GM19023 (cell line): ENCODE data around the gene SPOCK3.

Experiments used
- ATAC-seq: cut with Tn5 transposase; IDR thresholded peaks from one replicate; pipeline ENCODE4 v1.9.1; 2021; ENCODE audit warnings: mild to moderate bottlenecking, moderate library complexity; ENCODE audit not compliant: unreplicated experiment

The SPOCK3 gene

GRCh38 chr4:167176723-167177367 is 57.4 kb downstream of the SPOCK3 start:
- ATAC-seq, result no peak

- no peak for ATAC-seq
Measured at GRCh38 chr4:167171928-167172327, 62.4 kb downstream of the SPOCK3 start.

GRCh38 chr4:167168611-167169010 is 65.7 kb downstream of the SPOCK3 start:
- ATAC-seq, result no peak

- no peak for ATAC-seq
Measured at GRCh38 chr4:167150587-167150986, 83.7 kb downstream of the SPOCK3 start.

- no peak for ATAC-seq
Measured at GRCh38 chr4:167144605-167145004, 89.7 kb downstream of the SPOCK3 start.

- ATAC-seq, result no peak
Measured at GRCh38 chr4:167143018-167143417, 91.3 kb downstream of the SPOCK3 start.

GRCh38 chr4:167136270-167136669 is 98.0 kb downstream of the SPOCK3 start:
- no peak for ATAC-seq

GRCh38 chr4:167129146-167129545 is 105.1 kb downstream of the SPOCK3 start:
- no peak for ATAC-seq

- no peak for ATAC-seq
Measured at GRCh38 chr4:167119392-167119791, 114.9 kb downstream of the SPOCK3 start.

GRCh38 chr4:167117273-167117672 is 117.0 kb downstream of the SPOCK3 start:
- ATAC-seq, result no peak

GRCh38 chr4:167114416-167114971 is 119.8 kb downstream of the SPOCK3 start:
- no peak for ATAC-seq

- ATAC-seq, result no peak
Measured at GRCh38 chr4:167111622-167112021, 122.7 kb downstream of the SPOCK3 start.

GRCh38 chr4:167111092-167111491 is 123.2 kb downstream of the SPOCK3 start:
- no peak for ATAC-seq

- no peak for ATAC-seq
Measured at GRCh38 chr4:167109859-167110258, 124.4 kb downstream of the SPOCK3 start.

- no peak for ATAC-seq
Measured at GRCh38 chr4:167105857-167106256, 128.4 kb downstream of the SPOCK3 start.

GRCh38 chr4:167102475-167102874 is 131.8 kb downstream of the SPOCK3 start:
- ATAC-seq, result no peak

GRCh38 chr4:167101035-167101434 is 133.3 kb downstream of the SPOCK3 start:
- no peak for ATAC-seq

- ATAC-seq, result peak; percentile 57
Measured at GRCh38 chr4:167100120-167100519, 134.2 kb downstream of the SPOCK3 start.

GRCh38 chr4:167088115-167088514 is 146.2 kb downstream of the SPOCK3 start:
- no peak for ATAC-seq

GRCh38 chr4:167084321-167084720 is 150.0 kb downstream of the SPOCK3 start:
- no peak for ATAC-seq

- no peak for ATAC-seq
Measured at GRCh38 chr4:167079762-167080161, 154.5 kb downstream of the SPOCK3 start.

GRCh38 chr4:167052631-167053091 is 181.6 kb downstream of the SPOCK3 start:
- ATAC-seq, result no peak

- ATAC-seq, result no peak
Measured at GRCh38 chr4:167049257-167049656, 185.0 kb downstream of the SPOCK3 start.
